Stimulated activated CD8-positive, alpha-beta memory T cell treated with anti-CD3 and anti-CD28 coated beads, Interleukin-4, amount 100 ng/mL, for 24 hours (primary cell): ENCODE results near the gene LRRK1.

Experiments
- DNase-seq: peaks from one replicate; pipeline ENCODE4 v3.0.0-alpha.2; 2020; ENCODE audit warnings: low read depth

Gene LRRK1

GRCh38 chr15:100939791-100940190, 20.6 kb downstream of the LRRK1 start:
- no peak for DNase-seq

DNA sequence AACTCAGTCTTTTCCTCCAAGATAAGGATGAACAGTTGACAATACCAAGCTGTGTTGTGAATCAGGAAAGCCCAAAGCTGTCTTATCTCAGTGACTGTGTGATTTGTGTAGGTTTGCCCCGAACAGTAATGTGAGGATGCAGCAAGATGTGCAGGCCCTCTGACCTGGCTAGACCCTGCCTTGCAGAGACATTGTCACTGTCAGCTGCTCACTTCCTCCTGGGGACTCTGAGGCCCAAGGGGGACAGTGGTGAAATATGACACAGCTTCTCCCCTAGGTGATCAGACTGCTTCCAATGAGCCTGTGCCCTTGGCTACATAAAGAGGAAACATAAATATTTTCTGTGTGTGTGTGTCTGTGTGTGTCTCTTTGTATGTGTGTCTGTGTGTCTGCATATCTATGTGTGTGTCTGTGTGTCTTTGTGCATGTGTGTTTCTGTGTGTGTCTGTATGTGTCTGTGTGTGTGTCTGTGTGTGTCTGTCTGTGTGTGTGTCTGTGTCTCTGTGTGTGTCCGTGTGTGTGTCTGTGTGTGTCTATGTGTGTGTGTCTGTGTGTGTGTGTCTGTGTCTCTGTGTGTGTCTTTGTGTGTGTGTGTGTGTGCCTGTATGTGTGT, 21.7 kb downstream of the LRRK1 start:
- DNase-seq: no peak

DNA sequence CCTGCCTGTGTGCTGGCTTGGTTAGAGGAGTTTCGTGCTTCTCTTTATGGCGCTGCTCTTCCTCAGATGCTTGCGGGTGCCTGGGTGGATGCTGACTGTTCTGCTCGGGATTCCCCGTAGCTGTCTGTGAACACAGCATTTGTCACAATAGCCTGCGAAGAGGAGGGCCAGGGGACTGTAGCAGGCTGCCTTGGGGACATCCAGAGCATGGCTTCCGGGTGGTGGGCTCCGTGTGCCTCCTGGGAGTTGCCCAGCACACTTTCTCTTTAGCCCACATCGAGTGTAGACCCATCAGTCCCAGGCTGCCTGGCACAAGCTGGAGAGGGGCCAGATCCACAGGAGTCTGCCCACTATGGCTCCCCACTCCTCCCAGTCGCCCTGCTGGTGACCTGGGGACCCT, 22.4 kb downstream of the LRRK1 start:
- DNase-seq: no peak

GRCh38 chr15:100942656-100943425, 23.7 kb downstream of the LRRK1 start:
- no peak for DNase-seq

DNA sequence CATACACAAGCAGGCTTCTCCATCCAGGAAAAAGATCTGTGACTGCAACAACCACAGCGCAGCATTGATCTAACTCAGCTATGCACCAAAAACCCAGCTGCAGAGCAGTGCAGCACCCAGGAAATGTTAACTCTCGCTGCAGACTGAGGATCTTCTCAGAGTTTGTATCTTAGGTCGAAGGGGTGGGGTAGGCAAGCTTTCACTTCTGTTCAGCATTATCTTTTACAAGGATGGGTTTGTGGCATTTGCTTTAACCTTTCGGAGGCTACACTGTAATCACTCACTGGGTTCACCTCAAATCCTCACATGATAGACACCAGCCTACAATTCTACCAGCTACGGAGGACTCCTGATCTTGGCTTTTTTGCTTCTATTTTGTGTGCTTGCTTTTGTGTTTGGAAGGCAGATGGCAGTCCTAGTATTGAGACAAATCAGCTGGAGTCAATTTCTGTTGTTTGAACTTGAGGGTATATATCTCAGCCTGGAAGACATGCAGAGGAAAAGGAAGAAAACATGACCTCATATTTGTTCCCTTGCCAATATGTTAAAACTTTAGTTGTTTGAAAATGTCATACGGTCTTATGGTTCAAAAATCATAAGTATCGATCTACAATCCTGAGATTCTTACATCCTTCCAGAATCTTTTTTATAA, 25.2 kb downstream of the LRRK1 start:
- no peak for DNase-seq

DNA sequence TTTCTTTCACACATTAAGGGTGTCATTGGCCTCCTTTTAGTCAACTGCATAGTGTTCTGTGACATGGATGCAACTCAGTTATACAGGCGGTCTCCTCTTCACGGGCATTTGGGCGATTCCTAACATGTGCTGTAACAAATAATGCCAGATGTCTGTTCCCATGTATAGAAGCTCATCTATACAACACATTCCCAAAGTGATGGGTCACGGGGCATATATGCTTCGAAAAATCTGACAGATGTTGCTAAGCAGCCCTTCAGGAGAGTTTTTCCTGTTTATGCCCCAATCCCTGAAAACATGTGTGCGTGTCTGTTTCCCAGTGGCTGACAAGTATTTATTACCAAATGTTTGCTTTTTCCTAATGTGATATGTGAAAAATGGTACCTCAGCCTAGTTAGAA, 25.8 kb downstream of the LRRK1 start:
- no peak for DNase-seq

GRCh38 chr15:100947760-100948429, 28.7 kb downstream of the LRRK1 start:
- DNase-seq: no peak

DNA sequence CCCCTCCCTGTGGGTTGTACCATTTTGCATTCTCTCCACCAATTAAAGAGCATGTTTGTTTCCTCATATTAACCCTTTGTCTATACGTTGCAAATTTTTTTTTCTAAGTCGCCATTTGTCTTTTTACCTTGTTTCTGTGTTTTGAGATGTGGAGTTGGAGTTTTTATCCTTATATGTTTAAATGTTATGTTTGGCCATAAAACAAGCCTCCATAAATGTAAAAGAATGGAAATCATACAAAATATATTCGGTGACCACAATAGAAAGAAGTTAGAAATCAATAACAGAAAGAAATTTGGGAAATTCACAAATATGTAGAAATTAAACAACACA, 29.2 kb downstream of the LRRK1 start:
- DNase-seq: no peak

DNA sequence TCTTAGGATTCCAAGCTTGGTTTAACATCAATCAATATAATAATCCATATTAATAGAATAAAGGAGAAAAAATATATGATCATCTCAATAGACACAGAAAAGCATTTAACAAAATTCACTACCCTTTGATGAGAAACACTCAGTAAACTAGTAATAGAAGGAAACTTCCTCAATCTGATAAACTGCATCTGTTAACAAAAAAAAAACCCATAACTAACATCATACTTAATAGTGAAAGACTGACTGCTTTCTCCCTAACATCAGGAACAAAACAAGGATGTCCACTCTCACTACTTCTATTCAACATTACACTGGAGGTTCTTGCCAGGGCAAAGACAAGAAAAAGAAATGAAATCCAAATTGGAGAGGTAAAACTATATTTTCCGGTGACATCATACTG, 30.5 kb downstream of the LRRK1 start:
- no peak for DNase-seq

- DNase-seq: no peak
These were observed 32.8 kb downstream of the LRRK1 start for GRCh38 chr15:100951965-100952364.

GRCh38 chr15:100952566-100952965, 33.4 kb downstream of the LRRK1 start:
- DNase-seq: no peak

DNA sequence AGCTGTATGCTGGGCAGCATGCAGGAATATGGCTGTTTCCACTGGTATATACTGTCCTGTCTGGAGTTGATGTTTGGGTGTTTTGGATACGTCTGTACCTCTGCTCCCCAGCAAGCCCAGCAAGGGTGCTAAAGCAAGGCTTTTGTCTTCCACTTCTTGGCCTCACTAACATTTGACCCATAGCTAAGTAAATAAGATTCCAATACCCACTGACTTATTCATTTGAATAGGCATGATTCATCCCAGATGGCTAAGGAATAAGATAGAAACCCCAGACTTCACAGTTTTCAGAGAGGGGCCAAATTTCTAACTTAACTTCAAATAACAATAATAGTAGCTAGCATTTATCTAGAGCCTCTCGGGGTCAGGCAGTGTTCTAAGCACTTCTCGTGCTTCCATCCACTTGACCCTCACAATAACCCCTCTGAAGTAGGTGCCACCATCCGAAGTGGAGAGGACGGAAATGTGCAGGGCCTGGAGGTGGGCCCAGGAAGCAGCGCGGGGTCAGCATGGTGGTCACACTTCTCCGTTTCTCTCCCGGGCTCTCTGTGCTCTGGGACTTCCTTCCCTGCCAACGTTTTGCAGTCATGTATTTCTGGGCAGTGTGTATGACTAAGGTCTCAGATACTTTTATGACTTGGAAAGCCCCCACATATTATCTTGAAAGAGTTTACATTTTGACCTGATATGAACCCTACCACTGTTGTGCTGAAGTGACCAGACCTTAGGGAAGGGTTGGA, 39.3 kb downstream of the LRRK1 start:
- DNase-seq: no peak

DNA sequence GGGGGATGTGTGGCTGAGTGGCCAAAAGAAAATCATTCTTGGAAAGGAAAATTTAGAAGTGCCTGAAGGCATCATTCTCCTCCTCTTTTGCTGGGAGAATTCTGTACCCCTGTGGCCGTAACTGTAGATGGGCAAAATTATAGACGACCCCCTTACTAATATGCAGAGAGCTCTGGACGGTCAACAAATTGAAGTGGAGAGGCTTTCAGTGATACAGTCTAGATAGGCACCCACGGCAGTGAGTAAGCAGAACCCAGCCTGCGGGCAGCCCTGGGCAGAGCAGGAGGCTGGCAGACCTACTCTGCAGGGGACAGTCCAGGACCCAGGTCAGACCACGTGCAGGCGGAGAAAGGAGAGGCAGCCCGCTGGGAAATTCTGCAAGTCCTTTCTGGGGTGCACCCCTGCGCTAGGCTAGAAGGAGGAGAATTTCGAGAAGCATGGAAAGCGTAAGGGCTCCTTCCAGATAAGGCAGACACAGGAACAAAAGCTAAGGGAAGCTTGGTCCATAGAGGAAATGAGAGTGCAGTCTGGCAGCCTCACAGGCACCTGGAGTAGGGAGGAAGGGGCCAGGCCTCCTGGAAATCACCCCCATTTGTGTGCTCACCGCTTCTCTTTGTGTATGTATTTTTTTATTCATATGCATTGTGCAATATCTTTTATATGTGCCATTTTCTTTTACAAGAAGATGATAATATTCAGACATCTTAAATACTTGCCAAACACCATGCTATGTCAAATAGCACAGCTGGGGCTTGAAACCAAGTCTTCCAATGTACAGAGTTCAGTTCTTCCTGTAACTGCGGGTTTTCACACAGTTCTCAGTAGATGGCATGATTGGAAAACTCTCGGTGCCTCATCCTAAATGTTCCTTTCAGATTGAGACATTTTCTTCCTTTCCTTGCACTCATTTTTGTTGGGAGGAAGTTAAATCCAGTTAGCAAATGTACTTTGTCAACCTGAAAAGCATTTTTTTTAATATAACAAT, 40.2 kb downstream of the LRRK1 start:
- DNase-seq: no peak

DNA sequence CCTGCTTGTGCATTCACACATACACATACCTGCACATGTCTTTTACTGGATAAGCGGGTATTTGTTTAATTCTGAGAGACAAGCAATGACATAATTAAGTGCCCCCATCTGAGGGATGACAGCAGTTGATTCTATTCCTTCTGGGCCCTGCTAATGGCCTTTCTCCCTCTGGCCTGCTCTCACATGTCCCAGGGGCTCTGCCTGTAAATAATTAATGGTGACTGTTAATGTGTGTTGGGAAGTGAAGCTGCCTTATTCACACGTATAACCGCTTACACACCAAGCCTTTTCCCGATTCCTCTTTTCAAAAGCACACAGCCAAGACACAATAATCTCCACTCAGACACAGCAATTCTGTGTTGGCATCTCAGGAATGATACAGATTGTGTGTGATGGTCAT, 47.8 kb downstream of the LRRK1 start:
- no peak for DNase-seq

DNA sequence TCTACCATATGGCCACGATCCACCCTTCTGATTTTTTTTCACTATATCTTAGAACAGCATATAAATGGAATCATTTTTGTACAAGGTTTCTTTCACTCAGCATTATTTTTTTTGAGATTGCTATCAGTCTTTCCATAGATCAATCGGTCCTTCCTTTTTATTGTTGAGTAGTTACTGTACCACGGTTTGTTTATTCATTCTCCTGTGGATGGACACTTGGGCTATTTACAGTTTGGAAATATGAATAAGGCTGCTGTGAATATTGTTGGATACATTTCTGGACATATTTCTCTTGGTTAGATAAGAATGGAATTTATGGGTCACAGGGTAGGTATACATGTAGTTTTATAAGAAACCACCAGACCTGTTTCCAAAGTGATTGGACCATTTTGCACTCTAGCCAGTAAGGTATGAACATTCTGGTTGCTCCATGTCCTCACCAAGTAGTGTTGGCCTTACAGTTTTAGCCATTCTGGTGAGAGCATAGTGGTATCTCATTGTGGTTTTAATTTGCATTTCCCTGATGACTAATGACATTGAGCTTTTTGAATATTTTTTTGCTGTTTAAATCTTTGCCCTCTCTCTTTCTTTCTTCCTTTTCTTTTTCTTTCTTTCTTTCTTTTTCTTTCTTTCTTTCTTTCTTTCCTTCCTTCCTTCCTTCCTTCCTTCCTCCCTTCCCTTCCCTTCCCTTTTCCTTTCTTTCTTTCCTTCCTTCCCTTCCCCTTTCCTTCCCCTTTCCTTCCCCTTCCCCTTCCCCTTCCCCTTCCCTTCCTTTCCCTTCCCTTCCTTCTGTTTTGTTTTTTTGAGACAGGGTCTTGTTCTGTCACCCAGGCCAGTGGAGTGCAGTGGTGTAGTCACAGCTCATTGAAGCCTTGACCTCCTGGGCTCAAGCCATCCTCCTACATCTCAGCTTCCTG, 49.2 kb downstream of the LRRK1 start:
- DNase-seq: no peak

DNA sequence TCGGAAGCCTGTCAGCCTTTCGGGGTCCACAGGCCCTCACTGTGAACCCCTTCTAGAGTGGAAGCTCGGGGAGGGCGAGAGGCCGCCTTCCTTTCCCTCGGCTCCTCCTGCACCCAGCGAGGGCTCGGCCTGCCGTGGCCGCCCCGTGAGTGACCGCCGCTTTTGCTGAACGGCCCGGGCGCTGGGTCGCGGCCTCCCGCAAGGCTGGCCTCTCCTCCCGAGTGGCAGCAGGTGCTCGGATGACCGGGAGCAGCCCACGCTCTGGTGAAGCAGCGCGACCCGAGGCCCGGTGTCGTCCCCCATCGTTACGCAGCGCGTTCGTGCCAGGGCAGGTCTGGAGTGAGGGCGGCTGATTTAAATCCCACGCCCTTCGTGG, 53.8 kb downstream of the LRRK1 start:
- no peak for DNase-seq

GRCh38 chr15:100973351-100974111, 54.4 kb downstream of the LRRK1 start:
- no peak for DNase-seq

- no peak for DNase-seq
These were observed 55.9 kb downstream of the LRRK1 start for GRCh38 chr15:100975043-100975442.

GRCh38 chr15:100980410-100981046, 61.4 kb downstream of the LRRK1 start:
- DNase-seq: no peak
